Measurements from ENCODE around the gene YIPF1. TPM values are rescaled to one million over a fixed set of nuclear protein-coding genes. Genes with fewer than 3 reads are reported as not detected.

Gene YIPF1
- total RNA-seq, 1 donor from 2014 or later: 37.3 TPM

GRCh38 chr1:53838654-53838974 lies 51.0 kb downstream of the YIPF1 start:
- Mint-ChIP-seq H3K36me3 (ENCODE audit: insufficient read depth) (peaks cover 3% of the 10 kb centered on the region), H3K27ac (peak overlapping the region; percentile 100)

DNA sequence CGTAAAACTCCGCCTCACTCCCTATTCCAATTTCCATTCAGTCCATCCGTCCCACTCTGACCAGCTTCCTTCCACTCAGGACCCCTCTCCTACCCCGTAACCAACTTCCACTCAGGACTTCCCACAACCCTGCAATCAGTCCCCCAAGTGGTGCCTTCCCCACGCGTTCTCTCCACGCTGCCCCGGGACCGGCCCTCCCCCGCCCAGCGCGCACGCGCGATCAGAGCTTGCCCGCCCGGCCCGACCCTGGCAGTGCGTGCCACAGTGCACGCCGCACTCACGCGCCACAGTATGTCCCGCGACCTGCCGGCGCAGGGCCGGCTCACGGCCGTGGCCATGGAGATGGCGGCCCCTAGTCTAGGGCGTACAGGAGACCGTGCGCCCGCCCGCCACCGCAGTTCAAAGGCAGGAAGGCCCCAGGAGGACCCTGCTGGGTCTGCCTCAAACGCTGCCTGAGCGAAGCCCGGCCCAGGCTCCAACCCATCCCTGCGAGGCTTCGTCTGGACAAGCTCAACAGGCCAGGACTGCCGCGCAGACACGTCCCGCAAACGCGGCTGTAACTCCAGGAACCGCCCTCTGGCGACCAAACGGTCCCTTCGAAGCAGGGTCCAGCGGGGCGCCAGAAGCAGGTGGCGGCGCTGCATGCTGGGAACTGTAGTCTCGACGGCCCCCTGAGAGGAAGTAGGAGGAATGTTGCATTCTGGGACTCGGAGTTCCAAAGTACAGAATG lies 51.5 kb downstream of the YIPF1 start, which contains the start of gene NDC1:
Gene NDC1, minus strand, starts transcription at position 373 of the 730 bp plus-strand sequence. Its CDS starts 35 bp downstream, at position 338.
- peak within 1 kb of the TSS; percentile 100 for H3K27ac Mint-ChIP-seq
- peak; percentile 84 for DNase-seq (ENCODE audit: low spot score, unreplicated experiment)
- no peaks in the 10 kb centered on the region for H3K27me3 Mint-ChIP-seq
- H3K9me3 Mint-ChIP-seq (ENCODE audit: low read depth): peaks cover 6% of the 10 kb centered on the region
- H3K36me3 Mint-ChIP-seq (ENCODE audit: insufficient read depth): peaks cover 3% of the 10 kb centered on the region
- peaks cover 8% of the 10 kb centered on the region for H3K4me1 Mint-ChIP-seq (ENCODE audit: low read depth)
- peak; percentile 30 for TF ChIP-seq CTCF (IDR thresholded peaks at IDR 0.05; ENCODE audit: unreplicated experiment)
- peak within 1 kb of the TSS; percentile 99 for H3K4me3 Mint-ChIP-seq (ENCODE audit: low read depth)

More at GRCh38 chr1:53838654-53838974, 51.0 kb downstream of the YIPF1 start:
- peaks cover 8% of the 10 kb centered on the region for H3K4me1 Mint-ChIP-seq (ENCODE audit: low read depth)
- H3K27me3 Mint-ChIP-seq: no peaks in the 10 kb centered on the region
- peak overlapping the region; percentile 99 for H3K4me3 Mint-ChIP-seq (ENCODE audit: low read depth)
- TF ChIP-seq CTCF (IDR thresholded peaks at IDR 0.05; ENCODE audit: unreplicated experiment): no peak
- no peak for DNase-seq (ENCODE audit: low spot score, unreplicated experiment)
- peaks cover 6% of the 10 kb centered on the region for H3K9me3 Mint-ChIP-seq (ENCODE audit: low read depth)

- peak overlapping the region; percentile 99 for H3K4me3 Mint-ChIP-seq (ENCODE audit: low read depth)
- peak overlapping the region; percentile 100 for H3K27ac Mint-ChIP-seq
- H3K4me1 Mint-ChIP-seq (ENCODE audit: low read depth): peaks cover 8% of the 10 kb centered on the region
- peaks cover 3% of the 10 kb centered on the region for H3K36me3 Mint-ChIP-seq (ENCODE audit: insufficient read depth)
- TF ChIP-seq CTCF (IDR thresholded peaks at IDR 0.05; ENCODE audit: unreplicated experiment): no peak
- no peak for DNase-seq (ENCODE audit: low spot score, unreplicated experiment)
- peaks cover 5% of the 10 kb centered on the region for H3K9me3 Mint-ChIP-seq (ENCODE audit: low read depth)
- no peaks in the 10 kb centered on the region for H3K27me3 Mint-ChIP-seq
These were observed 52.0 kb downstream of the YIPF1 start for GRCh38 chr1:53837646-53837923.

DNA sequence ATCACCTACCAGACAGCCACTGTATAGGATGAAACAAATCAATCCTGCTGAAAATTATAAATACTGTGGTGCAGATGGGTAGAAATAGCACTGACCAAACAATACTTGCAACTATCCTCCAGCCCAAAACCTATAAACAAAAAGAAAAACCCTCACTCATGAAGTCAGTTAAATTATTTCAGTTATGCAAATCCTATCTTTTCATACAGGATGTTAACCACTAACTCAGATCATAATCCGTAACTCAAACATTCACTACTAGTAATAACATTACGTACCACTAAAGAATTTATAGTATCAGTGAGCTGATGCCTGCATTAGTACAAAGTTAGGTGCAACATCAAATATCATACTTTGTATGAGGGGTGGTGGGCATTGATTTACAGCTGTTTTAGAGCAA lies 54.1 kb downstream of the YIPF1 start:
- no peak for TF ChIP-seq CTCF (IDR thresholded peaks at IDR 0.05; ENCODE audit: unreplicated experiment)
- Mint-ChIP-seq H3K27me3 (no peaks in the 10 kb centered on the region), H3K36me3 (ENCODE audit: insufficient read depth) (peaks cover 3% of the 10 kb centered on the region), H3K27ac (no peak overlapping the region), H3K9me3 (ENCODE audit: low read depth) (no peaks in the 10 kb centered on the region), H3K4me3 (ENCODE audit: low read depth) (no peak overlapping the region), H3K4me1 (ENCODE audit: low read depth) (peaks cover 8% of the 10 kb centered on the region)
- no peak for DNase-seq (ENCODE audit: low spot score, unreplicated experiment)

DNA sequence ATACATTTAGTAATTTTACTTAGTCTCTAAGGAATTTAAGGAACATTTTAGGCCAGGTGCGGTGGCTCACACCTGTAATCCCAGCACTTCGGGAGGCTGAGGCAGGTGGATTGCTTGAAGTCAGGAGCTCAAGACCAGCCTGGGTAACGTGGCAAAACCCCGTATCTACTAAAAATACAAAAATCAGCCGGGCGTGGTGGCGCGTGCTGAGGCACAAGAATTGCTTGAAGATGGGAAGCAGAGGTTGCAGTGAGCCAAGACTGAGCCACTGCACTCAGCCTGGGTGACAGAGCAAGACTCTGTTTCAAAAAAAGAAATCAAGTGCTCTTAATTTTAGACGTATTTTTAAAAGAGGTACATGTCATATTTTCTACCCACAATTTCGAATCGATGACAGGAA lies 54.8 kb downstream of the YIPF1 start:
- peaks cover 8% of the 10 kb centered on the region for H3K4me1 Mint-ChIP-seq (ENCODE audit: low read depth)
- no peak for TF ChIP-seq CTCF (IDR thresholded peaks at IDR 0.05; ENCODE audit: unreplicated experiment)
- peaks cover 4% of the 10 kb centered on the region for H3K36me3 Mint-ChIP-seq (ENCODE audit: insufficient read depth)
- no peak for DNase-seq (ENCODE audit: low spot score, unreplicated experiment)
- no peak overlapping the region for H3K27ac Mint-ChIP-seq
- H3K9me3 Mint-ChIP-seq (ENCODE audit: low read depth): no peaks in the 10 kb centered on the region
- H3K4me3 Mint-ChIP-seq (ENCODE audit: low read depth): no peak overlapping the region
- H3K27me3 Mint-ChIP-seq: no peaks in the 10 kb centered on the region
